Parathyroid adenoma (tissue), 2 donors: ENCODE results near the gene HBD.

Source experiments
- H2AFZ ChIP-seq: fragments of 300-600 bp; sonication (generic); one replicate; pipeline ENCODE4 v1.7.0; 2017; ENCODE audit warnings: antibody characterized with exemption, mild to moderate bottlenecking
- H3K27ac ChIP-seq: fragments of 300-600 bp; sonication (generic); one replicate; pipeline ENCODE4 v1.7.0; 2017
- H3K27me3 ChIP-seq: fragments of 300-600 bp; sonication (generic); one replicate; pipeline ENCODE4 v1.7.0; 2017; ENCODE audit warnings: low read length; ENCODE audit not compliant: control insufficient read depth, insufficient read depth
- H3K36me3 ChIP-seq: fragments of 300-600 bp; sonication (generic); one replicate; pipeline ENCODE4 v1.7.0; 2017; ENCODE audit warnings: low read length; ENCODE audit not compliant: control insufficient read depth, insufficient read depth
- H3K4me1 ChIP-seq: fragments of 300-600 bp; sonication (generic); one replicate; pipeline ENCODE4 v1.7.0; 2017; ENCODE audit warnings: control low read depth
- H3K4me2 ChIP-seq: fragments of 300-600 bp; sonication (generic); one replicate; pipeline ENCODE4 v1.7.0; 2017; ENCODE audit warnings: low read length
- H3K4me3 ChIP-seq: fragments of 300-600 bp; sonication (generic); one replicate; pipeline ENCODE4 v1.7.0; 2017; ENCODE audit warnings: low read depth, low read length
- H3K79me2 ChIP-seq: fragments of 300-600 bp; sonication (generic); one replicate; pipeline ENCODE4 v1.7.0; 2017; ENCODE audit warnings: control low read depth
- H3K9ac ChIP-seq: fragments of 300-600 bp; sonication (generic); one replicate; pipeline ENCODE4 v1.7.0; 2017; ENCODE audit warnings: mild to moderate bottlenecking
- H3K9me3 ChIP-seq: fragments of 300-600 bp; sonication (generic); one replicate; pipeline ENCODE4 v1.7.0; 2017; ENCODE audit warnings: low read length; ENCODE audit not compliant: control insufficient read depth
- TF ChIP-seq, protein P1 (sequence below): fragments of 300-600 bp; sonication (generic); IDR thresholded peaks from one replicate; pipeline ENCODE4 v1.7.0; 2017; ENCODE audit warnings: antibody characterized with exemption, mild to moderate bottlenecking
- donor health status: primary hyperparathyroidism.

Gene HBD

DNA sequence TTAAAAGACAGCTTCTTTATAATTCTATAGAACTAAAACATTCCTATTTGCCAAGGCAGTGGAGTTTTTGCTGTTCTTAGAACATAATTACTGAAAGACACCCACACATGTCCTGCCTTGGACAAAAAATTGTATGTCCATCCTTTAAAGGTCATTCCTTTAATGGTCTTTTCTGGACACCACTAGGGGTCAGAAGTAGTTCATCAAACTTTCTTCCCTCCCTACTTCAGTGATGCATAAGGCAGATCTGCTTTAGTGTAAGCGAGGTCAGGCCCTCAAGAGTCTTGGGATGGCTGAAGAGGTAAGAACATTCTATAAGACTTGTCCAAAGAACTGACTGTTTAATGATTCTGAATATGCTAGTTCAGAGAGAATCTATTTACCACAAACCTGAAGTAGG, 29.5 kb downstream of the HBD start:
- Histone ChIP-seq H3K4me2 (no peak overlapping the region), H3K4me3 (no peak overlapping the region), H3K27me3 (no peaks in the 10 kb centered on the region), H3K9ac (no peak overlapping the region), H3K36me3 (no peaks in the 10 kb centered on the region), H3K9me3 (no peaks in the 10 kb centered on the region), H3K27ac (no peak overlapping the region), H2AFZ (no peak overlapping the region), H3K4me1 (no peaks in the 10 kb centered on the region), H3K79me2 (no peaks in the 10 kb centered on the region)
- TF ChIP-seq, protein P1, sequence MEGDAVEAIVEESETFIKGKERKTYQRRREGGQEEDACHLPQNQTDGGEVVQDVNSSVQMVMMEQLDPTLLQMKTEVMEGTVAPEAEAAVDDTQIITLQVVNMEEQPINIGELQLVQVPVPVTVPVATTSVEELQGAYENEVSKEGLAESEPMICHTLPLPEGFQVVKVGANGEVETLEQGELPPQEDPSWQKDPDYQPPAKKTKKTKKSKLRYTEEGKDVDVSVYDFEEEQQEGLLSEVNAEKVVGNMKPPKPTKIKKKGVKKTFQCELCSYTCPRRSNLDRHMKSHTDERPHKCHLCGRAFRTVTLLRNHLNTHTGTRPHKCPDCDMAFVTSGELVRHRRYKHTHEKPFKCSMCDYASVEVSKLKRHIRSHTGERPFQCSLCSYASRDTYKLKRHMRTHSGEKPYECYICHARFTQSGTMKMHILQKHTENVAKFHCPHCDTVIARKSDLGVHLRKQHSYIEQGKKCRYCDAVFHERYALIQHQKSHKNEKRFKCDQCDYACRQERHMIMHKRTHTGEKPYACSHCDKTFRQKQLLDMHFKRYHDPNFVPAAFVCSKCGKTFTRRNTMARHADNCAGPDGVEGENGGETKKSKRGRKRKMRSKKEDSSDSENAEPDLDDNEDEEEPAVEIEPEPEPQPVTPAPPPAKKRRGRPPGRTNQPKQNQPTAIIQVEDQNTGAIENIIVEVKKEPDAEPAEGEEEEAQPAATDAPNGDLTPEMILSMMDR = no peak

GRCh38 chr11:5203366-5203765, 30.9 kb downstream of the HBD start:
- H3K79me2 ChIP-seq = no peaks in the 10 kb centered on the region
- no peak overlapping the region for H3K4me2 ChIP-seq
- no peaks in the 10 kb centered on the region for H3K27me3 ChIP-seq
- no peaks in the 10 kb centered on the region for H3K36me3 ChIP-seq
- H2AFZ ChIP-seq = no peak overlapping the region
- H3K4me3 ChIP-seq = no peak overlapping the region
- H3K9me3 ChIP-seq = no peaks in the 10 kb centered on the region
- H3K27ac ChIP-seq = no peak overlapping the region
- H3K4me1 ChIP-seq = no peaks in the 10 kb centered on the region
- TF ChIP-seq, protein P1 = no peak
- no peak overlapping the region for H3K9ac ChIP-seq

GRCh38 chr11:5200582-5200981, 33.7 kb downstream of the HBD start, which contains the start of gene OR51V1:
Gene OR51V1 (minus strand): TSS chr11:5200682. CDS start chr11:5200682, 0 bp downstream.
- H3K27me3 ChIP-seq = no peaks in the 10 kb centered on the region
- TF ChIP-seq, protein P1 = no peak

GRCh38 chr11:5198285-5198684, 36.0 kb downstream of the HBD start:
- Histone ChIP-seq H3K4me2 (no peak overlapping the region), H3K27me3 (no peaks in the 10 kb centered on the region), H3K79me2 (no peaks in the 10 kb centered on the region), H3K9me3 (no peaks in the 10 kb centered on the region), H3K27ac (no peak overlapping the region), H2AFZ (no peak overlapping the region), H3K4me3 (no peak overlapping the region), H3K4me1 (no peaks in the 10 kb centered on the region), H3K9ac (no peak overlapping the region), H3K36me3 (no peaks in the 10 kb centered on the region)
- TF ChIP-seq, protein P1 = no peak

More at GRCh38 chr11:5200582-5200981, 33.7 kb downstream of the HBD start, which contains the start of gene OR51V1:
- H3K9me3 ChIP-seq = no peaks in the 10 kb centered on the region
- H3K79me2 ChIP-seq = no peaks in the 10 kb centered on the region
- no peak within 1 kb of the TSS for H2AFZ ChIP-seq
- no peaks in the 10 kb centered on the region for H3K4me1 ChIP-seq
- H3K4me2 ChIP-seq = no peak within 1 kb of the TSS
- no peak within 1 kb of the TSS for H3K4me3 ChIP-seq
- H3K36me3 ChIP-seq = no peaks in the 10 kb centered on the region
- H3K27ac ChIP-seq = no peak within 1 kb of the TSS
- no peak within 1 kb of the TSS for H3K9ac ChIP-seq

GRCh38 chr11:5197536-5197935, 36.7 kb downstream of the HBD start:
- TF ChIP-seq, protein P1 = no peak
- Histone ChIP-seq H2AFZ (no peak overlapping the region), H3K4me1 (no peaks in the 10 kb centered on the region), H3K9ac (no peak overlapping the region), H3K4me3 (no peak overlapping the region), H3K36me3 (no peaks in the 10 kb centered on the region), H3K79me2 (no peaks in the 10 kb centered on the region), H3K9me3 (no peaks in the 10 kb centered on the region), H3K27ac (no peak overlapping the region), H3K27me3 (no peaks in the 10 kb centered on the region), H3K4me2 (no peak overlapping the region)
